Amygdala (tissue), 56 donors: Measurements from ENCODE around the gene HELT.

Experiments used
- DNase-seq, 56 donors: peaks; one replicate each; lab custom pipeline; 2025; lab: John Stamatoyannopoulos, UW

HELT gene

DNA sequence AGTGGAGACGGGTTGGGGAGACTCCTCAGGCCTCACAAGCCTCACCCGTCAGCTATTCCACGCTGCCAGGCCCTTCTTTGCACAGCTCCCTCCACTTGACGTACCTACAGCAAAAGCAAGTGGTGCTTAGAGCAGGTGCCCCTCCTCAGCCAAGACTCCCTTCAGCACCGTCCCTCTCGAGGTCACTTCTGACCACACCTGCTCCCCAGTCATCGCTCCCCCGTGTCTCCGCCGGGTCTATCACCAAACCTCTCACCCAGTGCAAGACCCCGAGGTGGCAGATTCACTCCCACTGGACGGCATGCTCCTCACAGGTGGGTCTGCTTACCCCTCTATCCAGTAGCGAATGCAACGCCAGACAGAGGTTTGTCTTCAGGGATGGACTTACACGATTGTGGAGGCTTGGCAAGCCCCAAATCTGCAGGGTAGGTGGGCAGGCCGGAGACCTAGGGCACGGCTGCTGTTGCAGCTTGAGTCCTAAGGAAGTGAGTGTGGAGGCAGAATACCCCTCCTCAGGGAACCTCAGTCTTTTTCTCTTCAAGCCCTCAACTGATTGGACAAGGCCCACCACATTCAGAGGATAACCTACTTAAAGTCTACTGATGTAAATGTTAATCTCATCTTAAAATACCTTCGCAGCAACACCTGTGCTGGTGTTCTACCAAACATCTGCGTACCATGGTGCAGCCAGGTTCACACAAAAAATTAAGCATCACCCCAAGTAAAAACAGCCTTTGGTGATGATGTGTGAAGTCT, 14.5 kb upstream of the HELT start:
- DNase-seq: no peak

DNA sequence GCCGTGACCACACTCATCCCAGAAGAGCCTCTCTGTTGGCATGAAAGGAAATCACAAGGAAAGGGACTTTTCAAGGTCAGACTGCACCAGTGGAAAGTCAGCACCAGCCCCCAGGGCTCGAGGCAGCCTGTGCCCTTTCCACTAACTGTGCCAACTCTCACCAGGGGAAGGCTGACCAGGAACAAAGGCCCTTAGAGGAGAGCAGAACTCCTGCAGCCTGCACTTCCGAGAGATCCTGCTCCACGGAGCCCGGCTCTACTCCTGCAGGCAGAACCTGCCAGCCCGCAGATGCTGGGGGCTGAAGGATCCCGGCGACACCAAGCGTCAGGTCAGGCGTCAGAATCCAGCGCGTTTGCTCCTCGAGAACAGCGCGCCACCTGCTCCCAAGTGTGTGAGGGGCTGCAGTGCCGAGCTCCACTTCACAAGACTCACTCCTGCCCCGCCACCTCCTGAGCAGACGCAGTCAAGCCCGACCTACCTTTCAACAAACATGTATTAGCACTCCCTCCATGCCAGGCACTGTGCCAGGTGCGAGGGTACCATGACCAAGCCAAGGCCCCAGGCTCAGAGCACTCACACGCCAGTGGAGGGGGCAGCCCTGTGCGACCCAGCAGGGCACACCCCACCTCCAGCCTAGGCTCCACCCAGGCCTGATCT, 13.6 kb upstream of the HELT start:
- peak in 9 of 56 donors; percentile 15 to 66 (median 26) for DNase-seq

GRCh38 chr4:185005219-185005819, 13.0 kb upstream of the HELT start:
- DNase-seq: peak in 49 of 56 donors; percentile 7 to 83 (median 50)

- peak in 2 of 56 donors; percentile 5 to 11 for DNase-seq
Measured at GRCh38 chr4:185011408-185011807, 6.9 kb upstream of the HELT start.

DNA sequence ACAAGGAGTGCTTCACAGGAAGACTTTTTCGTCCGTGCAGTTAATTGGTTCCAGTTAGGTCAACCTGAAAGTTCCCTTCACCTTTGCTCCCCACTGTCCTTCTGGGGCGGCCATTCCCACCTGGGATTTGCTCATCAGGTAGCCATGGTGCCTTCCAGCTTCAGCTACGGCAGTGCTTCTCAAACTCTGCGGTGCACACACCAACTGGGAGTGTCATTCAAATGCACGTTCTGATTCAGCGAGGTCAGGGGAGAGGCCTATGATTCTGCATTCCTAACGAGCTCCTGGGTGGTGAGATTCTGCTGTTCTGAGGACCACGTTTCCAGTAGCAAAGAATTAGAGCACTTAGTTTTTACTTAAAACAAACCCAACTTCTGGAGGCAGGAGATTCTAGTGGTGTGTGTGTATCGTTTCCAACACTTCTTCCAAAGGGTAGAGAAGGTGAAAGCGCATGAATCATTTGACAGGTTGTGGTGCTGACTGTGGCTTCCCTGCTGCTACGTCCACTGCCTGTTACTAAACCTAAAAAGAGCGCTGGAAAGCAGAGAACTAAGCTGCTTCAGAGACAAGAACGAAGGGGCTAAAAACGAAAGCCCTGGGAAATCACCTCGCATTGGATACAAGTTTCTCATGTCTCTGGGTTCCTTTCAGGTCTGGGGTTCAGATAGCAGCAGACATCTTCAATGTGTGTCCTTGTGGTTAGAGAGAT, 4.7 kb upstream of the HELT start:
- DNase-seq: no peak

GRCh38 chr4:185015108-185015507, 3.2 kb upstream of the HELT start:
- no peak for DNase-seq

DNA sequence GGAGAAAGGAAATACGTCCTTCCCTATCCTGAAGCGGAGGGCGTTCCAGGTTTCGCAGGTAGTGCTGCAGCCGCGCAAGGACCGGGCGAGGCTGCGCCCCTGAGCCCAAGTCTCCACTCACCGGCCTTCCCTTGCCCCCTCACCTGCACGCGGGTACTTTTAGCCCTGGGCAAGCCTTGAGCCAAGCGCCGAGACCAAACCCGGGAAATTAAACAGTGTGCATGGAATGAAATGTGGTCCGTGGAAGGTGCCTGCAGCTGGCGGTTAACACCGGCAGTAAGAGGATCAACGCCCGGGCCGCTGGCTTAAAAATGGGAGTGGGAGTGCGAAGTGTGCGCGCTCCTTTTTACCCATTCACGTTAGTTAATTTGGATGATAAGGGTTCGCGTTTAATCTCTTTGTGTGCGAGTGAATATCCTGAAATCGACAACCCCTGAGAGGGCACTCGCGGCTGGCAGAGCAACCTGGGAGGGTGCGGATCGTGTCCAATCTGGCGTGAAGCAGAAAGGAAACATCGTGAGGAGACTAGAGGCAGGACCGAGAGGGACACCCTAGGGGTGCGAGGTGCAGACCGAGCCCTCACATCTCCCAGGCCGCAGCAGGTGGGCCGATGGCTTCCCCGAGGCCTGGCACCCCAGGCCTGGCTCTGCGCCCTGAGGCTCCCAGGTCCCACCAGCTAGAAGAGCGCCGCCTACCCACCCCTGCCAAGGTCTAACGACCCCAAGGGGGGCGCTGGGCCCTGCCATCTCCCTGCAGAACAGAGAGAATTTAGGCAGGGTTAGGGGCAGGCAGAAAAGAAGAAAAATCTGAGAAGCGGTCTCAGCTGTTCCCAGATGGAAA, 2.0 kb upstream of the HELT start:
- DNase-seq: no peak

GRCh38 chr4:185016946-185017758, 1.1 kb upstream of the HELT start:
- no peak for DNase-seq

DNA sequence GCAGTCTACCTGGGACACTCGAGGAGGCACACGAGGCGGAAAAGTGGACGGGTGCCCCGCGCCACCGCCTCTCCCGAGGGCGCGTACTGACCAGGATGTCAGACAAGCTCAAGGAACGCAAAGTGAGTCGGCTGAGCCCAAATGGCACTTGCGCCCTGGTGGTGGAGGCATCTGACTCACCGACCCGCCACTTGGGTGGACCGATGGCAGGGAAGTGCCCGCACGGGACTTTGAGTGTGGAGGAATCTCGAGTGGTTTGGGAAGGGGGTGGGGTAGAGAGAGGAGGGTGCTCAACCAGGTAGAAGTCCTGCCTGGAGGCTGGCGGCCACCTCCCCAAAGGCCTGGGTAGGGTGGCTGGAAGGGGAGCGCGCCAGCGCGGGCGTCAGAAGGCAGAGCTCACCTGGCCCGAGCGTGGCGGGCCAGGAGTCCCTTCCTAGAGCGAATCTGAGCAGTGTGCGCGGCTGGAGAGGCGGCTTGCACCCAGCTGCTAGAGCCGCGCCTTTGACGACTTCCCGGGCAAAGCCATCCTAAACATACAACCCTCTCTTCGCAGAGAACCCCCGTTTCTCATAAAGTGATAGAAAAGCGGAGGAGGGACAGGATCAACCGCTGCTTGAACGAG, 655 bp downstream of the HELT start:
- no peak for DNase-seq

DNA sequence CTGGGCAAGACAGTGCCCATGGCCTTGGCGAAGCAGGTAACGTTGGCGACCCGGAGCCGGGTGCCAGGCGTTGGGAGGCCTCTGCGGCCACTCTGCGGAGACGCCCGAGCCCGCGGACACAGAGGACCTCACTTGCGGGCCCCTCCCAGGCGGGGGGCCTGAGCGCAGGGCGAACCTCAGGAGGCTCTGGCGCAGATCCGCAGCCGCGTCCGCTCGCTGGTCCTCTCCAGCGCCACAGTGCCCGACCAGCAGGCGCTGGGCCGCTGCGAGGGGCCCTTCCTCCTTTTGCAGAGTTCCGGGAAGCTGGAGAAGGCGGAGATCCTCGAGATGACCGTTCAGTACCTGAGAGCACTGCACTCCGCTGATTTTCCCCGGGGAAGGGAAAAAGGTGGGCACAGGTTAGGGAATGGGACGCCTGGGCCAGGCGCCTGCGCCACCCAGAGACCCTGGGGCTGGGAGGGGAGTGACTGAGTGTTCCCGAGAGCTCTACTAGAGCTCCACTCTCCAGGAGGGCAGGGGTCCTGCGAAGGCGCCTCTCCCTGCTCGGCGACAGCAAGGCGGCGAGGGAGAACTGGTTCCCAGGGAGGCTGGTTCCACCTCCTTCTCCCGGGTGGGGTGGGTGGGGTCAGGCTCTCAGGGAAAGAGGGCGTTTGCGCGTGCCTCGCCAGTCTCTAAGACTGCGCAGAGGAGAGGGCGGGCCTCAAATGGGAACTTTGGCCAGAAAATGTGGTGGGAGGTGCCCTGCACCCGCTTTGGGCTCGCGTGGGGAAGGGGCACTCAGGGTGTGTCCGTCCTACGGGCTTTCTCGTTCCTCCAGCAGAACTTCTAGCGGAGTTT, 1.4 kb downstream of the HELT start:
- no peak for DNase-seq

- no peak for DNase-seq
Measured at GRCh38 chr4:185020293-185020808, 2.1 kb downstream of the HELT start.

GRCh38 chr4:185020863-185021761, 2.8 kb downstream of the HELT start:
- no peak for DNase-seq

GRCh38 chr4:185023471-185023870, 5.2 kb downstream of the HELT start:
- DNase-seq: no peak

DNA sequence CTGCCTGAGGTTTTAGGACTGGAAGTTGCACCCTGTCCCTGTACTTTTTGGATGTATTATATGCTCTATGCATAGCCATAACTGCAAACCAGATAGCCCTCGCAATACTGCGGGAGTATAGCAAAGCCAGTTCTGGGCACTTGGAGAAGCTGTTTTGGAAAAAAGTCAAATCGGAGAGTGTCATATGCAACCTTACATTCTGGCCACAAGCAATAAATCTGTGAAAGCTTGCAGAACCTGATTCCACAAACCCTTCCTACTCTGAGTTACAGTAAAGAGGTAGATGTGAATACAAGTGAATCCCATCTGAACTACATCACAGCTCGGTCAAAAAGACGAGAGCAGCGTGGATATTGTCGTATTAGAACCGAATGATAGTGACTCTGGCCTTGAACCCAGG, 10.3 kb downstream of the HELT start:
- DNase-seq: no peak

GRCh38 chr4:185031611-185032010, 13.3 kb downstream of the HELT start:
- DNase-seq: no peak

GRCh38 chr4:185033072-185033471, 14.8 kb downstream of the HELT start:
- no peak for DNase-seq

DNA sequence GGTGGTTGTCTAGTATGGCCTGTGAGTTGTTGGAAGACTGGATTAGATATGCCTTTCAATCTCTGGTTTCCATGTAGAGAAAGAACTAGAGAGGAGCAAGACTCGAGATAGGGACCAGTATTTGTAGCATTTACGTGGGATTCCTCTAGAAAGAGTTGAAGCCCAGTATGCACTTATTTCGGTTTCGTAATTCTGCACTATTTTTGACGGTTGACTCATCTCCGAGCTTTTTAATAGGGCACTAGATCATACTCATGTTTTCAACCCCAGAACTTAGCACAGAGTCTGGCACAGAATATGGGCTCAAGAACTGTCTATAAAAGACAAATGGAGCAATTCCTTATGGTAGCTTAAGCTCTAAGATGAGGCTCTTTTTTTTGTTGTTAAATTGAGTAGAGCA, 15.7 kb downstream of the HELT start:
- DNase-seq: no peak
